ENCODE results near the gene TRAF3. TPM values are rescaled to one million over a fixed set of nuclear protein-coding genes. Genes with fewer than 3 reads are reported as not detected.
A peak's percentile ranks its signal among the peaks of the same experiment; 100 is the strongest.

TRAF3 gene
- total RNA-seq, 1 donor from 2014 or later = 25.9 TPM

- Histone ChIP-seq H3K9me3 (ENCODE audit: insufficient read depth, low read depth, low read length) (no peaks in the 10 kb centered on the region), H3K4me2 (ENCODE audit: low read length) (no peak overlapping the region), H4K20me1 (ENCODE audit: insufficient read depth, low read length) (peaks cover 27% of the 10 kb centered on the region), H2AFZ (ENCODE audit: low read depth, low read length) (no peak overlapping the region), H3K4me3 (ENCODE audit: insufficient read depth, low read depth, low read length) (no peak overlapping the region), H3K27ac (ENCODE audit: low read depth, low read length) (no peak overlapping the region), H3K9ac (ENCODE audit: low read length) (no peak overlapping the region), H3K27me3 (ENCODE audit: insufficient read depth, low read length) (no peaks in the 10 kb centered on the region), H3K36me3 (ENCODE audit: insufficient read depth, low read length) (peaks cover 45% of the 10 kb centered on the region), H3K4me1 (ENCODE audit: insufficient read depth, low read length) (peaks cover 12% of the 10 kb centered on the region), H3K79me2 (ENCODE audit: insufficient read depth, low read length) (no peaks in the 10 kb centered on the region)
- no peak for TF ChIP-seq EZH2 (IDR thresholded peaks at IDR 0.05; ENCODE audit: insufficient read depth, low read length)
- TF ChIP-seq CTCF (IDR thresholded peaks at IDR 0.05; ENCODE audit: insufficient read depth, low read depth, low read length) = no peak
- DNase-seq (ENCODE audit: low read depth) (no peak), FAIRE-seq (no peak)
- Mint-ChIP-seq H3K4me1 (ENCODE audit: low read depth, unreplicated experiment) (peaks cover 15% of the 10 kb centered on the region), H3K27ac (ENCODE audit: unreplicated experiment) (no peak overlapping the region), H3K4me3 (ENCODE audit: unreplicated experiment) (no peak overlapping the region), H3K36me3 (ENCODE audit: low read depth, unreplicated experiment) (peaks cover 38% of the 10 kb centered on the region), H3K9me3 (ENCODE audit: unreplicated experiment) (no peaks in the 10 kb centered on the region), H3K27me3 (ENCODE audit: low read depth, unreplicated experiment) (no peaks in the 10 kb centered on the region)
Measured at GRCh38 chr14:102943979-102944378, 166.7 kb downstream of the TRAF3 start.

GRCh38 chr14:102944448-102945330, 167.4 kb downstream of the TRAF3 start:
- Mint-ChIP-seq H3K27ac (ENCODE audit: unreplicated experiment) (peak overlapping the region; percentile 66), H3K4me3 (ENCODE audit: unreplicated experiment) (no peak overlapping the region), H3K4me1 (ENCODE audit: low read depth, unreplicated experiment) (peaks cover 18% of the 10 kb centered on the region), H3K36me3 (ENCODE audit: low read depth, unreplicated experiment) (peaks cover 38% of the 10 kb centered on the region), H3K27me3 (ENCODE audit: low read depth, unreplicated experiment) (no peaks in the 10 kb centered on the region), H3K9me3 (ENCODE audit: unreplicated experiment) (no peaks in the 10 kb centered on the region)
- no peaks in the 10 kb centered on the region for H3K79me2 ChIP-seq (ENCODE audit: insufficient read depth, low read length)
- H3K4me2 ChIP-seq (ENCODE audit: low read length) = no peak overlapping the region
- no peaks in the 10 kb centered on the region for H3K27me3 ChIP-seq (ENCODE audit: insufficient read depth, low read length)
- no peaks in the 10 kb centered on the region for H3K9me3 ChIP-seq (ENCODE audit: insufficient read depth, low read depth, low read length)
- no peak overlapping the region for H3K4me3 ChIP-seq (ENCODE audit: insufficient read depth, low read depth, low read length)
- TF ChIP-seq CTCF (IDR thresholded peaks at IDR 0.05; ENCODE audit: insufficient read depth, low read depth, low read length) = no peak
- H3K27ac ChIP-seq (ENCODE audit: low read depth, low read length) = no peak overlapping the region
- no peak overlapping the region for H2AFZ ChIP-seq (ENCODE audit: low read depth, low read length)
- H4K20me1 ChIP-seq (ENCODE audit: insufficient read depth, low read length) = peaks cover 34% of the 10 kb centered on the region
- FAIRE-seq (no peak), DNase-seq (ENCODE audit: low read depth) (no peak)
- H3K36me3 ChIP-seq (ENCODE audit: insufficient read depth, low read length) = peaks cover 53% of the 10 kb centered on the region
- peaks cover 19% of the 10 kb centered on the region for H3K4me1 ChIP-seq (ENCODE audit: insufficient read depth, low read length)
- no peak overlapping the region for H3K9ac ChIP-seq (ENCODE audit: low read length)

Data from astrocyte (in vitro differentiated cells and primary cell).